Calu3 (cell line): ENCODE data around the gene FXN. TPM values are rescaled to one million over a fixed set of nuclear protein-coding genes. Genes with fewer than 3 reads are reported as not detected.
A peak's percentile ranks its signal among the peaks of the same experiment; 100 is the strongest.

Experiments
- BruUV-seq: library from RNA; stranded (reverse); fragments of 400-500 nt; replicated peaks from 2 replicates; lab custom pipeline; 2021; lab: Mats Ljungman, UMichigan
- CTCF ChIA-PET: fragments of 300-600 bp; sonication (Branson Sonifier 250); formaldehyde crosslinking; loops from one replicate; lab custom pipeline; 2022; ENCODE audit warnings: antibody characterized with exemption; lab: Charles Lee
- DNase-seq: peaks from one replicate; pipeline ENCODE4 v3.0.0; 2022
- H3K27ac Mint-ChIP-seq: one replicate; pipeline ENCODE4 v1.8.0; 2022; ENCODE audit warnings: mixed read lengths; ENCODE audit not compliant: unreplicated experiment
- H3K27me3 Mint-ChIP-seq: one replicate; pipeline ENCODE4 v1.8.0; 2022; ENCODE audit warnings: mixed read lengths; ENCODE audit not compliant: unreplicated experiment
- H3K36me3 Mint-ChIP-seq: one replicate; pipeline ENCODE4 v1.8.0; 2022; ENCODE audit warnings: mild to moderate bottlenecking, moderate library complexity, mixed read lengths; ENCODE audit not compliant: insufficient read depth, unreplicated experiment
- H3K4me1 Mint-ChIP-seq: one replicate; pipeline ENCODE4 v1.8.0; 2022; ENCODE audit warnings: mild to moderate bottlenecking, low read depth, mixed read lengths; ENCODE audit not compliant: unreplicated experiment
- H3K4me3 Mint-ChIP-seq: one replicate; pipeline ENCODE4 v1.8.0; 2022; ENCODE audit warnings: mild to moderate bottlenecking, low read depth, moderate library complexity, mixed read lengths; ENCODE audit not compliant: unreplicated experiment
- H3K9me3 Mint-ChIP-seq: one replicate; pipeline ENCODE4 v1.8.0; 2022; ENCODE audit warnings: low read depth, mixed read lengths; ENCODE audit not compliant: unreplicated experiment
- intact Hi-C: fragments of 100-400 bp; cut with micrococcal nuclease; formaldehyde crosslinking; loops from one replicate; pipeline ENCODE4 v1.10.0; 2022; ENCODE audit not compliant: unreplicated experiment
- total RNA-seq: library from RNA; stranded (reverse); gene quantifications from 2 replicates; pipeline ENCODE4 v1.2.3, GENCODE V29; 2022
- TF ChIP-seq, protein P1 (sequence below): fragments of 200-600 bp; IDR thresholded peaks from one replicate; pipeline ENCODE4 v1.8.0; 2022; ENCODE audit warnings: antibody characterized with exemption; ENCODE audit not compliant: unreplicated experiment

Gene FXN
- total RNA-seq, 1 experiment from 2014 or later, result 12.9 TPM

DNA sequence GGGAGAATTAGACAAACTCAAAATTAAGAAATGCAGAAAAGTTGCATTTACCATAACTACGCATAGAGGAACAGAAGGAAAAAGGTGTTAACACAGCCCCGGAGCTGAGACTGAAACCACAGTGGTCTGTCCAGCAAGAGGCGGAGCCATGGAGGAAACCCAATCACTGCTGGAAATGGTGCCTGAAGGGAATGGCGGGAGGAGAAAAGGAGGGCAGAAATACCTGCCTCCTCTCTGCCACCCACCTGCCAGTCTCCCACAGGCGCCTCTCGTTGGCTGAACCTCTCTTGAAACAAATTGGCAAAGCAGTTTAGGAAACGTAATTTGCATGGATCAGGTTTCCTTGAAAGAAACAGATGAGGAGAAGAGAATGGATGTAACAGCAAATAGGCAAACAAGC, 11.9 kb upstream of the FXN start:
- Mint-ChIP-seq H3K36me3 (no peaks in the 10 kb centered on the region), H3K4me3 (no peak overlapping the region), H3K9me3 (no peaks in the 10 kb centered on the region), H3K4me1 (peaks cover 7% of the 10 kb centered on the region), H3K27me3 (peaks cover 36% of the 10 kb centered on the region), H3K27ac (no peak overlapping the region)
- no peak for DNase-seq
- no TSS peak for BruUV-seq
- intact Hi-C loops, result no loop called here
- TF ChIP-seq, protein P1, sequence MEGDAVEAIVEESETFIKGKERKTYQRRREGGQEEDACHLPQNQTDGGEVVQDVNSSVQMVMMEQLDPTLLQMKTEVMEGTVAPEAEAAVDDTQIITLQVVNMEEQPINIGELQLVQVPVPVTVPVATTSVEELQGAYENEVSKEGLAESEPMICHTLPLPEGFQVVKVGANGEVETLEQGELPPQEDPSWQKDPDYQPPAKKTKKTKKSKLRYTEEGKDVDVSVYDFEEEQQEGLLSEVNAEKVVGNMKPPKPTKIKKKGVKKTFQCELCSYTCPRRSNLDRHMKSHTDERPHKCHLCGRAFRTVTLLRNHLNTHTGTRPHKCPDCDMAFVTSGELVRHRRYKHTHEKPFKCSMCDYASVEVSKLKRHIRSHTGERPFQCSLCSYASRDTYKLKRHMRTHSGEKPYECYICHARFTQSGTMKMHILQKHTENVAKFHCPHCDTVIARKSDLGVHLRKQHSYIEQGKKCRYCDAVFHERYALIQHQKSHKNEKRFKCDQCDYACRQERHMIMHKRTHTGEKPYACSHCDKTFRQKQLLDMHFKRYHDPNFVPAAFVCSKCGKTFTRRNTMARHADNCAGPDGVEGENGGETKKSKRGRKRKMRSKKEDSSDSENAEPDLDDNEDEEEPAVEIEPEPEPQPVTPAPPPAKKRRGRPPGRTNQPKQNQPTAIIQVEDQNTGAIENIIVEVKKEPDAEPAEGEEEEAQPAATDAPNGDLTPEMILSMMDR, result no peak
- CTCF ChIA-PET, result interaction anchor here (0.6 kb wide), 1 partner anchor 13 kb away, joined by 5 read pairs; no protein-coding TSS in a partner anchor

DNA sequence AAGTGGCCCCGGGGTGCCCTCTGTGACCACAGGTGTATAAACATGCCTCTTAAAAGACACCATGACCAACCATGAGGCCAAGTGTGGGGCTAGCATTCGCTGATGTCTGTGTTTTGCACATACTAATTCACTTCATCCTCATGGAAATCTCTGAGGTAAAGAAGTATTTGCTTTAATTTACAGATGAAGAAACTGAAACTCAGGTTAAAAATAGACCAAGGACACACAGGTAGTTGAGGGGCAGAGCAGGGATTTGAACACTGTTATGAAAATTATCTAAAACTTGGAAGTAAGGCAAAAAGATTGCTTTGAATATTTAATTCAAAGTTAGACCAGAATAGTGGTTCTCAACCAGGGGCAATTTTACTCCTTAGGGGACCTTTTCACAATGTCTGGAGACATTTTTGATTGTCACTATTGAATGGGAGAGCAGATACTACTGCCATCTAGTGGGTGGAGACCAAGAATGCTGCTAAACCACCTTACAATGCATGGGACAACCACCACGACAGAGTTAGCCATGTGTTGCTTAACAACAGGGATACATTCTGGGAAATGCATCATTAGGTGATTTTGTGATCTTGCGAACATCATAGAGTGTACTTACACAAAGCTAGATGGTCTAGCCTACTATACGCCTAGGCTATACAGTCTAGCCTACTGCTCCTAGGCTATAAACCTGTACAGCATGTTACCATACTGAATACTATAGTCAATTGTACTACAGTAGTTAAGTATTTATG, 8.0 kb upstream of the FXN start:
- Mint-ChIP-seq H3K9me3 (peaks cover 2% of the 10 kb centered on the region), H3K27me3 (peaks cover 22% of the 10 kb centered on the region), H3K4me1 (peaks cover 7% of the 10 kb centered on the region), H3K4me3 (no peak overlapping the region), H3K36me3 (no peaks in the 10 kb centered on the region), H3K27ac (no peak overlapping the region)
- TF ChIP-seq, protein P1, result peak; percentile 31
- intact Hi-C loops, result no loop called here
- CTCF ChIA-PET, result no interaction called here
- no TSS peak for BruUV-seq
- peak; percentile 33 for DNase-seq

DNA sequence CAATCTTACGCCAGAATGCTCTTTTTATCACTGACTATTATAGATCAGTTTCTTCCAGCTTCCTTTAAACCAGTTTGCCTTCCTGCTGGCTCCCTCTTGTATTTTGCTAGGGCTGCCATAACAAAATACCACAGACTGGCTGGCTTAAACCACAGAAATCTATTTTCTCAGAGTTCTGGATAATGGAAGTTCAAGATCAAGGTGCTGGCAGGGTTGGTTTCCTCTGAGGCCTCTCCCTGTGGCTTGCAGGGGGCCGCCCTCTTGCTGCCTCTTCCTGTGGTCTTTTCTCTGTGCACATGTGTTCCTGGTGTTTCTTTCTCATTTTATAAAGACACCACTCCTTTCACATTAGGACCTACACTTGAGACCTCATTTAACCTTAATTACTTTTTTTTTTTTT, 6.8 kb upstream of the FXN start:
- TF ChIP-seq, protein P1, result no peak
- Mint-ChIP-seq H3K4me3 (no peak overlapping the region), H3K4me1 (peaks cover 7% of the 10 kb centered on the region), H3K27ac (no peak overlapping the region), H3K36me3 (no peaks in the 10 kb centered on the region), H3K27me3 (peaks cover 10% of the 10 kb centered on the region), H3K9me3 (peaks cover 2% of the 10 kb centered on the region)
- DNase-seq, result no peak
- intact Hi-C loops, result no loop called here
- no TSS peak for BruUV-seq
- CTCF ChIA-PET, result no interaction called here

DNA sequence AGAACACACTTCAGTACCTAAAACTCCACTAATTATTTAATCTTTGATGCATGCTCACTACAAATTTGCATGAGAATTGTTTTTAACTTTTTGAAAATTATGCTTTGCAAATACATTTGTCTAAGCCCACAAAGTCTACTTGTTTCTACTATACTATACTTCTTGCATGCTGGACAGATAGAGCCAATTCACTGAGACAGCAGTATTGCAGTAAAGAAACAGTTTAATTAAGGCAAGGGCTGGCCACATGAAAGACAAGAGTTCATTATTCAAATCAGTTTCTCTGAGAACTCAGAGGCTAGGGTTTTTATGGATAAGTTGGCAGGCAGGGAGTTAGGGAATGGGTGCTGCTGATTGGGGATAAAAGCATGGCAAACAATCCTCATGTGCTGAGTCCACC, 6.0 kb upstream of the FXN start:
- Mint-ChIP-seq H3K27ac (no peak overlapping the region), H3K27me3 (peaks cover 2% of the 10 kb centered on the region), H3K4me1 (peaks cover 7% of the 10 kb centered on the region), H3K4me3 (no peak overlapping the region), H3K36me3 (no peaks in the 10 kb centered on the region), H3K9me3 (peaks cover 2% of the 10 kb centered on the region)
- intact Hi-C loops, result no loop called here
- CTCF ChIA-PET, result no interaction called here
- TF ChIP-seq, protein P1, result no peak
- no TSS peak for BruUV-seq
- DNase-seq, result no peak
